Stomach (tissue), 9 donors: ENCODE measurements around the gene STMN3. TPM values are rescaled to one million over a fixed set of nuclear protein-coding genes. Genes with fewer than 3 reads are reported as not detected.

Experiments
- DNase-seq, 2 donors: peaks; one replicate each; pipeline versions ENCODE4 v3.0.0 to v3.0.0-alpha.2; 2013 to 2019
- H3K27ac ChIP-seq, 5 donors: fragments of 200-600 bp in 4 of 5; sonication (generic) in 4 of 5; one replicate each; pipeline ENCODE4 v1.5.1; 2013 to 2019; ENCODE audit warnings: mild to moderate bottlenecking in 1 of 5, moderate library complexity in 1 of 5
- H3K27me3 ChIP-seq, 3 donors: fragments of 200-600 bp; sonication (generic); one replicate each; pipeline ENCODE4 v1.5.1; 2017 to 2019; ENCODE audit warnings: mixed run types in 1 of 3
- H3K36me3 ChIP-seq, 4 donors: fragments of 200-600 bp; sonication (generic); 1 replicate in 3 of 4; 2 replicates in 1 of 4; pipeline ENCODE4 v1.5.1; 2016 to 2019
- H3K4me1 ChIP-seq, 4 donors: fragments of 200-600 bp; sonication (generic); one replicate each; pipeline ENCODE4 v1.5.1; 2016 to 2019
- H3K4me3 ChIP-seq, 4 donors: fragments of 200-600 bp; sonication (generic) in 3 of 4; one replicate each; pipeline ENCODE4 v1.5.1; 2016 to 2019; ENCODE audit warnings: mild to moderate bottlenecking in 1 of 4
- H3K9me3 ChIP-seq, 4 donors: fragments of 200-600 bp; sonication (generic); one replicate each; pipeline ENCODE4 v1.5.1; 2016 to 2019
- CTCF ChIP-seq, 7 experiments: fragments of 450-650 bp in 4 of 7; fragments of 200-600 bp in 3 of 7; sonication (generic) in 3 of 7; IDR thresholded peaks; one replicate each; pipeline ENCODE4 v1.5.1; 2016 to 2019; ENCODE audit warnings: antibody characterized with exemption in 7 of 7, control low read depth in 2 of 7, mild to moderate bottlenecking in 1 of 7
- EP300 ChIP-seq: sonication (generic); formaldehyde crosslinking; IDR thresholded peaks from one replicate; pipeline ENCODE4 v1.6.1; 2017; ENCODE audit warnings: antibody characterized with exemption
- POLR2A ChIP-seq, 4 donors: fragments of 450-650 bp; IDR thresholded peaks; one replicate each; pipeline ENCODE4 v1.6.1; 2016; ENCODE audit warnings: antibody characterized with exemption in 4 of 4, control low read depth in 2 of 4, mild to moderate bottlenecking in 1 of 4, moderate library complexity in 1 of 4
- POLR2AphosphoS5 ChIP-seq, 3 donors: sonication (generic); formaldehyde crosslinking; IDR thresholded peaks; one replicate each; pipeline ENCODE4 v1.6.1; 2016; ENCODE audit warnings: antibody characterized with exemption in 3 of 3
- WGBS, 5 donors: extraction: QIAGEN DNeasy Blood & Tissue Kit in 3 of 5; methylation state at CpG; one replicate each; pipeline versions ENCODE4 v1.1.5 to v1.1.7; 2013 to 2018; 5-methylcytosine and 5-hydroxymethylcytosine counted together
- intact Hi-C: fragments of 100-400 bp; cut with DNase I; formaldehyde crosslinking; loops from one replicate; pipeline ENCODE4 v1.15.1; 2023; ENCODE audit warnings: low total_unique reads
- polyA plus RNA-seq, 3 donors: library from polyadenylated mRNA; stranded (reverse); fragments of 200-250 nt; gene quantifications; one replicate each; pipeline ENCODE4 v1.2.3, GENCODE V29; 2013
- total RNA-seq, 5 donors: library from RNA; depleted of rRNA; stranded (reverse); fragments of >200 nt; gene quantifications; one replicate each; pipeline versions ENCODE4 v1.1.0 to v1.2.3, GENCODE V29; 2014 to 2016
- donor health status: healthy with polysubstance abuse.
- donor health status: Bipolar disorder and iron deficiency.
- donor health status: healthy.

STMN3 gene
- total and polyA plus RNA-seq, 8 donors, result 0.87 to 14.8 (median 12.0) TPM

GRCh38 chr20:63643499-63643898, 9.7 kb downstream of the STMN3 start:
- no peaks in the 10 kb centered on the region for H3K9me3 ChIP-seq
- no peaks in the 10 kb centered on the region for H3K36me3 ChIP-seq
- peaks cover 8 to 31% (median 21%) of the 10 kb centered on the region in 4 donors for H3K4me1 ChIP-seq
- no peak for TF ChIP-seq CTCF (IDR thresholded peaks at IDR 0.05)
- TF ChIP-seq POLR2A (IDR thresholded peaks at IDR 0.05), result no peak
- no peak for TF ChIP-seq POLR2AphosphoS5 (IDR thresholded peaks at IDR 0.05)
- no peak for TF ChIP-seq EP300
- WGBS, 5 donors, result 76 to 92% (median 79%) methylated on average over 10 of the region's 10 CpGs
- no peak for DNase-seq
- intact Hi-C loops, result no loop called here
- no peaks in the 10 kb centered on the region for H3K27me3 ChIP-seq
- H3K4me3 ChIP-seq, result no peak overlapping the region
- H3K27ac ChIP-seq, result no peak overlapping the region

- WGBS, 5 donors, result 28 to 73% (median 37%) methylated on average over 5 to 29 of the region's 29 CpGs
These were observed 10.5 kb downstream of the STMN3 start for GRCh38 chr20:63642527-63643247.

GRCh38 chr20:63641792-63642523, 11.3 kb downstream of the STMN3 start:
- 0 to 3% (median 2%) methylated on average over 15 to 85 of the region's 86 CpGs for WGBS, 5 donors
- intact Hi-C loops, result no loop called here

More at GRCh38 chr20:63642527-63643247, 10.5 kb downstream of the STMN3 start:
- intact Hi-C loops, result no loop called here
- Histone ChIP-seq H3K27ac (peak overlapping the region; percentile 72 to 90 (median 85)), H3K9me3 (no peaks in the 10 kb centered on the region), H3K27me3 (no peaks in the 10 kb centered on the region), H3K36me3 (no peaks in the 10 kb centered on the region), H3K4me1 (peaks cover 8 to 31% (median 21%) of the 10 kb centered on the region in 4 donors), H3K4me3 (peak overlapping the region; percentile 52 to 62 (median 58))
- TF ChIP-seq POLR2AphosphoS5 (IDR thresholded peaks at IDR 0.05) (no peak), EP300 (no peak), POLR2A (IDR thresholded peaks at IDR 0.05) (no peak), CTCF (IDR thresholded peaks at IDR 0.05) (no peak)
- peak in 1 of 2 donors; percentile 53 for DNase-seq

More at GRCh38 chr20:63641792-63642523, 11.3 kb downstream of the STMN3 start:
- H3K27me3 ChIP-seq, result no peaks in the 10 kb centered on the region
- H3K36me3 ChIP-seq, result no peaks in the 10 kb centered on the region
- peak overlapping the region; percentile 84 to 92 (median 87) for H3K27ac ChIP-seq
- H3K4me3 ChIP-seq, result peak overlapping the region; percentile 58 to 63 (median 60)
- DNase-seq, result peak; percentile 94 to 97
- no peaks in the 10 kb centered on the region for H3K9me3 ChIP-seq
- TF ChIP-seq CTCF (IDR thresholded peaks at IDR 0.05), result peak in 5 of 7 experiments; percentile 10 to 66 (median 40)
- TF ChIP-seq POLR2A (IDR thresholded peaks at IDR 0.05), result no peak
- TF ChIP-seq POLR2AphosphoS5 (IDR thresholded peaks at IDR 0.05), result peak in 2 of 3 donors; percentile 72 to 83
- no peak for TF ChIP-seq EP300
- peaks cover 8 to 31% (median 21%) of the 10 kb centered on the region in 4 donors for H3K4me1 ChIP-seq
